HG02981 (cell line): ENCODE measurements around the gene DMRTA2.
A peak's percentile ranks its signal among the peaks of the same experiment; 100 is the strongest.
"Not testable (repeated sequence)": the region's sequence is repeated elsewhere in the genome, so short reads cannot be mapped to it uniquely, and the experiment has no call there.

Experiments used
- ATAC-seq: cut with Tn5 transposase; IDR thresholded peaks from one replicate; pipeline ENCODE4 v1.9.1; 2021; ENCODE audit warnings: mild to moderate bottlenecking, moderate library complexity; ENCODE audit not compliant: unreplicated experiment

The DMRTA2 gene

GRCh38 chr1:50393522-50394120 lies 29.6 kb downstream of the DMRTA2 start:
- no peak for ATAC-seq

GRCh38 chr1:50381551-50381950 lies 41.7 kb downstream of the DMRTA2 start:
- ATAC-seq = not testable (repeated sequence)

GRCh38 chr1:50378770-50379169 lies 44.5 kb downstream of the DMRTA2 start:
- no peak for ATAC-seq

GRCh38 chr1:50373532-50373931 lies 49.7 kb downstream of the DMRTA2 start:
- no peak for ATAC-seq

GRCh38 chr1:50371749-50372148 lies 51.5 kb downstream of the DMRTA2 start:
- no peak for ATAC-seq

- ATAC-seq = no peak
Observed at GRCh38 chr1:50369830-50370229, 53.4 kb downstream of the DMRTA2 start.

GRCh38 chr1:50369008-50369634 lies 54.1 kb downstream of the DMRTA2 start:
- no peak for ATAC-seq

GRCh38 chr1:50368179-50369007 lies 54.9 kb downstream of the DMRTA2 start:
- ATAC-seq = peak; percentile 51
